Spleen (tissue), 11 donors: ENCODE results near the gene ZDHHC5. TPM values are rescaled to one million over a fixed set of nuclear protein-coding genes. Genes with fewer than 3 reads are reported as not detected.

Experiments
- DNase-seq: peaks from one replicate; pipeline ENCODE4 v3.0.0-alpha.2; 2020
- H3K27ac ChIP-seq, 8 donors: fragments of 200-600 bp; sonication (generic) in 7 of 8; 1 replicate in 4 of 8; 2 replicates in 4 of 8; pipeline versions ENCODE4 v1.5.0 to v1.8.0; 2016 to 2021; ENCODE audit warnings: inconsistent platforms in 4 of 8, mild to moderate bottlenecking in 4 of 8, moderate library complexity in 1 of 8
- H3K27me3 ChIP-seq, 7 donors: fragments of 200-600 bp; sonication (generic) in 6 of 7; replicated peaks in 1 of 7; 1 replicate in 4 of 7; 2 replicates in 3 of 7; pipeline versions ENCODE4 v1.5.0 to v1.8.0; 2016 to 2021; ENCODE audit warnings: inconsistent platforms in 3 of 7, mild to moderate bottlenecking in 1 of 7
- H3K36me3 ChIP-seq, 6 donors: fragments of 200-600 bp; sonication (generic) in 5 of 6; 1 replicate in 4 of 6; 2 replicates in 2 of 6; pipeline versions ENCODE4 v1.5.0 to v1.8.0; 2016 to 2021; ENCODE audit warnings: inconsistent platforms in 2 of 6
- H3K4me1 ChIP-seq, 6 donors: fragments of 200-600 bp; sonication (generic) in 5 of 6; 1 replicate in 3 of 6; 2 replicates in 3 of 6; pipeline versions ENCODE4 v1.5.0 to v1.8.0; 2016 to 2021; ENCODE audit warnings: inconsistent platforms in 3 of 6
- H3K4me3 ChIP-seq, 8 donors: fragments of 200-600 bp; sonication (generic) in 7 of 8; 1 replicate in 4 of 8; 2 replicates in 4 of 8; pipeline versions ENCODE4 v1.5.0 to v1.8.0; 2016 to 2021; ENCODE audit warnings: inconsistent platforms in 4 of 8, mild to moderate bottlenecking in 4 of 8, moderate library complexity in 2 of 8
- H3K9me3 ChIP-seq, 8 donors: fragments of 200-600 bp; sonication (generic) in 7 of 8; 1 replicate in 4 of 8; 2 replicates in 4 of 8; pipeline versions ENCODE4 v1.5.0 to v1.8.0; 2016 to 2021; ENCODE audit warnings: inconsistent platforms in 4 of 8
- CTCF ChIP-seq, 11 experiments: fragments of 200-600 bp in 7 of 11; fragments of 450-650 bp in 4 of 11; sonication (generic) in 4 of 11; IDR thresholded peaks in 8 of 11; conservative IDR thresholded peaks in 3 of 11; 1 replicate in 7 of 11; 2 replicates in 4 of 11; pipeline versions ENCODE4 v1.4.0 to v1.8.0; 2016 to 2021; ENCODE audit warnings: antibody characterized with exemption in 11 of 11, inconsistent platforms in 4 of 11, mild to moderate bottlenecking in 1 of 11
- POLR2A ChIP-seq, 3 donors: fragments of 450-650 bp; IDR thresholded peaks; one replicate each; pipeline ENCODE4 v1.5.1; 2017; ENCODE audit warnings: antibody characterized with exemption in 3 of 3, mild to moderate bottlenecking in 1 of 3
- POLR2AphosphoS5 ChIP-seq, 3 donors: sonication (generic); formaldehyde crosslinking; IDR thresholded peaks; one replicate each; pipeline ENCODE4 v1.5.1; 2017; ENCODE audit warnings: antibody characterized with exemption in 3 of 3
- WGBS, 5 donors: extraction: QIAGEN DNeasy Blood & Tissue Kit in 3 of 5; methylation state at CpG; one replicate each; pipeline versions ENCODE4 v1.1.5 to v1.1.7; 2013 to 2018; 5-methylcytosine and 5-hydroxymethylcytosine counted together
- intact Hi-C: fragments of 100-400 bp; cut with DNase I; formaldehyde crosslinking; loops from one replicate; pipeline ENCODE4 v1.15.0; 2023; ENCODE audit warnings: low total_unique reads
- polyA plus RNA-seq, 3 donors: library from polyadenylated mRNA; stranded (reverse); fragments of 200-250 nt; gene quantifications; one replicate each; pipeline ENCODE4 v1.2.1, GENCODE V29; 2013
- total RNA-seq, 7 donors: library from RNA; depleted of rRNA in 3 of 7; stranded (reverse); fragments of >200 nt in 3 of 7; fragmentation: NEBNext Ultra II Directional in 4 of 7; extraction: Animal tissue kit (Norgen Biotek cat#: 25700) in 4 of 7; gene quantifications; one replicate each; pipeline versions ENCODE4 v1.1.0 to v1.2.1, GENCODE V29; 2016 to 2021
- donor health status: healthy with polysubstance abuse.
- donor health status: DM: no; HTN: no; CAD: no; lungs with moderate emphysema.
- donor health status: DM: no; HTN: no; CAD: no.
- donor health status: Bipolar disorder and iron deficiency.
- donor health status: healthy.
- donor health status: DM: no; HTN: no; CAD: no.
- donor health status: DM: yes; HTN: yes; CAD: no.

Gene ZDHHC5
- total and polyA plus RNA-seq, 10 donors: 14.0 to 58.0 (median 48.8) TPM

GRCh38 chr11:57646194-57646798 lies 21.6 kb upstream of the ZDHHC5 start:
- no peak for TF ChIP-seq CTCF (IDR thresholded peaks at IDR 0.05 in 8 of 11, conservative IDR thresholded peaks at IDR 0.05 in 3 of 11)
- TF ChIP-seq POLR2AphosphoS5 (IDR thresholded peaks at IDR 0.05): no peak
- no peak for TF ChIP-seq POLR2A (IDR thresholded peaks at IDR 0.05)
- 21 to 29% (median 23%) methylated on average over 10 of the region's 10 CpGs for WGBS, 5 donors
- peaks cover 0 to 66% (median 31%) of the 10 kb centered on the region in 7 donors for H3K27me3 ChIP-seq
- peak overlapping the region in 4 of 8 donors; percentile 14 to 57 (median 30) for H3K27ac ChIP-seq
- H3K4me1 ChIP-seq: peaks cover 19 to 70% (median 52%) of the 10 kb centered on the region in 6 donors
- intact Hi-C loops: loop anchor here (10.0 kb wide), 1 partner anchor 301 kb away; no protein-coding TSS in a partner anchor
- H3K9me3 ChIP-seq: no peaks in the 10 kb centered on the region
- H3K36me3 ChIP-seq: no peaks in the 10 kb centered on the region
- no peak for DNase-seq
- H3K4me3 ChIP-seq: peak overlapping the region in 2 of 8 donors; percentile 7 to 15

GRCh38 chr11:57646799-57647303 lies 21.1 kb upstream of the ZDHHC5 start:
- Histone ChIP-seq H3K36me3 (no peaks in the 10 kb centered on the region), H3K27ac (no peak overlapping the region), H3K27me3 (peaks cover 0 to 66% (median 31%) of the 10 kb centered on the region in 7 donors), H3K4me3 (peak overlapping the region in 2 of 8 donors; percentile 7 to 15), H3K4me1 (peaks cover 19 to 68% (median 50%) of the 10 kb centered on the region in 6 donors), H3K9me3 (no peaks in the 10 kb centered on the region)
- whole genome bisulfite sequencing, 5 donors: 8 to 17% (median 12%) methylated on average over 22 to 23 of the region's 23 CpGs
- no peak for DNase-seq
- intact Hi-C loops: loop anchor here (10.0 kb wide), 1 partner anchor 302 kb away; no protein-coding TSS in a partner anchor
- TF ChIP-seq POLR2AphosphoS5 (IDR thresholded peaks at IDR 0.05) (peak in 2 of 3 donors; percentile 26 to 68), CTCF (IDR thresholded peaks at IDR 0.05 in 8 of 11, conservative IDR thresholded peaks at IDR 0.05 in 3 of 11) (no peak)

GRCh38 chr11:57647372-57647771 lies 20.5 kb upstream of the ZDHHC5 start:
- H3K9me3 ChIP-seq: no peaks in the 10 kb centered on the region
- no peak for DNase-seq
- 5 to 15% (median 10%) methylated on average over 10 of the region's 10 CpGs for WGBS, 5 donors
- H3K36me3 ChIP-seq: no peaks in the 10 kb centered on the region
- intact Hi-C loops: loop anchor here (10.0 kb wide), 1 partner anchor 303 kb away; no protein-coding TSS in a partner anchor
- peak overlapping the region in 1 of 8 donors; percentile 7 for H3K4me3 ChIP-seq
- no peak for TF ChIP-seq POLR2A (IDR thresholded peaks at IDR 0.05)
- no peak for TF ChIP-seq POLR2AphosphoS5 (IDR thresholded peaks at IDR 0.05)
- TF ChIP-seq CTCF (IDR thresholded peaks at IDR 0.05 in 8 of 11, conservative IDR thresholded peaks at IDR 0.05 in 3 of 11): no peak
- H3K27ac ChIP-seq: no peak overlapping the region
- peaks cover 19 to 69% (median 52%) of the 10 kb centered on the region in 6 donors for H3K4me1 ChIP-seq
- peaks cover 0 to 66% (median 31%) of the 10 kb centered on the region in 7 donors for H3K27me3 ChIP-seq
